Natural killer cell treated with Interleukin-12 subunit alpha and Interleukin-12 subunit beta and Interleukin-15 and Interleukin-18, amount 100 ng/mL, for 72 hours (primary cell): ENCODE measurements around the gene TOP3B. TPM values are rescaled to one million over a fixed set of nuclear protein-coding genes. Genes with fewer than 3 reads are reported as not detected.
A peak's percentile ranks its signal among the peaks of the same experiment; 100 is the strongest.
"Not testable (repeated sequence)": the region's sequence is repeated elsewhere in the genome, so short reads cannot be mapped to it uniquely, and the experiment has no call there.

Experiments used
- ATAC-seq, 2 donors: fragments of 150-1000 bp; cut with Tn5 transposase in 1 of 2; sonication (Bioruptor Pico), chemical (Tn5 transposase) in 1 of 2; 2 replicates each; pipeline ENCODE4 v1.10.0; 2021
- DNase-seq: peaks from one replicate; pipeline ENCODE4 v3.0.0; 2022; ENCODE audit warnings: low spot score
- H3K27ac Mint-ChIP-seq, 2 donors: 1 replicate in 1 of 2; 2 replicates in 1 of 2; pipeline ENCODE4 v1.8.0; 2022; ENCODE audit warnings: mixed read lengths in 2 of 2, mild to moderate bottlenecking in 1 of 2, moderate library complexity in 1 of 2
- H3K27me3 Mint-ChIP-seq, 2 donors: 1 replicate in 1 of 2; 2 replicates in 1 of 2; pipeline ENCODE4 v1.8.0; 2022; ENCODE audit warnings: mixed read lengths in 2 of 2
- H3K36me3 Mint-ChIP-seq: one replicate; pipeline ENCODE4 v1.8.0; 2022; ENCODE audit warnings: mixed read lengths
- H3K4me1 Mint-ChIP-seq, 2 donors: 1 replicate in 1 of 2; 2 replicates in 1 of 2; pipeline ENCODE4 v1.8.0; 2022; ENCODE audit warnings: low read depth in 2 of 2, mixed read lengths in 2 of 2, mild to moderate bottlenecking in 1 of 2
- H3K4me3 Mint-ChIP-seq: one replicate; pipeline ENCODE4 v1.8.0; 2022; ENCODE audit warnings: mixed read lengths
- H3K9me3 Mint-ChIP-seq: 2 replicates; pipeline ENCODE4 v1.8.0; 2022; ENCODE audit warnings: mixed read lengths
- total RNA-seq, 2 donors: library from RNA; stranded (reverse); gene quantifications; one replicate each; pipeline ENCODE4 v1.2.3, GENCODE V29; 2022

TOP3B gene
- total RNA-seq, 2 donors from 2014 or later, result 45.3 to 83.5 TPM

DNA sequence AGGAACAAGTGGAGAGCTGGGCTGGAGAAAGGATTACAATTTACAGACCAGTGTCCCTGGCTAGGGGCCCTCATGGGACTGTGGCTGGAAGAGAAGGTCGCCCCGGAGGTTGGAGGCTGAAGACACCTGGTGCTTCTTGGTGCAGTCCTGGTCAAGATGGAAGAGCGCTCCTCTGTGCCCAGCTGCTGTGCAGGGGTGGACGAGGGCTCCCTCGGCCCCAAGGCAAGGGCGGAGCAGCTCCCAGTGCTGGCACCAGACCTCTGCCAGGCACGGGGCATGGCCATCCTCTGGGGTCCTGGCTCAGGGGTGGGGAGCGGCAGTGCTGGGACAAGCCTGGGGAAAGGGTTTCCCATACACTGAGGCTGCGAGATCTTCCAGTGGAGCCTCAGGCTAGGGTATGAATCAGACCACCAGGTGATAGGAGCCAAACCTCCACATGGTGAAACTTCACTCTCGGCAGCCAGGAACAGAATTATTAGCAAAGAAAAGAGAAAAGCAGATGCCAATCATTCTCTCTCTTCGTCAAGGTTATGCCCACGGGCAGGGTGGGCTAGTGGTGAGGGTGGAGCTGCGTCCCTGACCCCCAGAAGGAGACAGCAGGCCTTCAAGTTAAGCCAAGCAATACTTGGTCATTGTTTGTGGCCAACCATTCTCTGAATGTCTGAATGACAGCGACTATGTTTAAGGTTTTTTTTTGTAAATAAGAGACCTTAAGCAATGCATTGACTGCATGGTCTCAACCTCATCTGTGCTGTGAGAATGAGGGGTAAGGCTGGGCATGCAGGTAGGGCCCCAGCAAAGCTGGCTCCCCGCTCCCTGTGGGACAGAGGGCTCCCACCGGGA, 62.0 kb downstream of the TOP3B start:
- no peaks in the 10 kb centered on the region for H3K27me3 Mint-ChIP-seq
- no peak overlapping the region for H3K4me3 Mint-ChIP-seq
- DNase-seq, result no peak
- H3K4me1 Mint-ChIP-seq, result no peaks in the 10 kb centered on the region
- H3K36me3 Mint-ChIP-seq, result no peaks in the 10 kb centered on the region
- no peak for ATAC-seq
- H3K27ac Mint-ChIP-seq, result no peak overlapping the region
- H3K9me3 Mint-ChIP-seq, result no peaks in the 10 kb centered on the region

DNA sequence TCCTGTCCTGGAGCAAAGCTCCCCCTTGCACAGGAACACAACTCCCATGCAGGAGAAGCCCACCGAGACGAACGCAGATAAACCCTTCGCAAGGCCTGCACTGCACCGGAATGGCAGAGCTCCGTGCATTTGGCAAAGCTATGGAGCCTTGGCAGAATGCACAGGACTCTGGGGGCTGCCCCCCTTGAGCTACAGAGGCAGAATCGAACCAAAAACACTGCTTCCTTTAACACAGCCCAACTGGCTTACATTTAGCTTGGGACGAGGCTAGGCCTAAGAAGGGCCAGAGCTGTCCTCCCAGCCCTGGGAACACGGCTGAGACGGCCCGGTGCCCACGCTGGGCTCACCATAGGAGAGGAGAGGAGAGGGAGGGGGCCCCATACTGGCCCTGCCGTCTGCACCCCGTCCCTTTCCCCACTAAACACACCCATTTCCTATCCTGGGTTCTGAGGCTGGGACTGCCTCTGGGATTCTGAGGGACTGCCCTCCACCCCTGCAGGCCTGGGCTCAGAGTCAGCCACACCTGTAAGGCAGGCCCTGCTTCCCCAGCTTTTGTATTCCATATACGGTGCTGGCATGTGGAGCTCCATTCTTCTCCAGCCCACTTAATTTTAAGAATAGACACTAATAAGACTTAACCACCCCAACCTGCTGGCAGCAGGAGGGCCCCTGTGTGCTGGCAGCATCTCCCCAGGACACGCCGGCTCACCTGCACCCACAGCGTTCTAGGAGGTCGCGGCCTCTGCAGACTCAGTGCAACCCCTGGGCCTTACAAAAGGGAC, 62.9 kb downstream of the TOP3B start:
- H3K27me3 Mint-ChIP-seq, result no peaks in the 10 kb centered on the region
- H3K4me1 Mint-ChIP-seq, result no peaks in the 10 kb centered on the region
- ATAC-seq, result no peak
- H3K36me3 Mint-ChIP-seq, result no peaks in the 10 kb centered on the region
- no peaks in the 10 kb centered on the region for H3K9me3 Mint-ChIP-seq
- H3K27ac Mint-ChIP-seq, result no peak overlapping the region
- H3K4me3 Mint-ChIP-seq, result no peak overlapping the region
- DNase-seq, result no peak

DNA sequence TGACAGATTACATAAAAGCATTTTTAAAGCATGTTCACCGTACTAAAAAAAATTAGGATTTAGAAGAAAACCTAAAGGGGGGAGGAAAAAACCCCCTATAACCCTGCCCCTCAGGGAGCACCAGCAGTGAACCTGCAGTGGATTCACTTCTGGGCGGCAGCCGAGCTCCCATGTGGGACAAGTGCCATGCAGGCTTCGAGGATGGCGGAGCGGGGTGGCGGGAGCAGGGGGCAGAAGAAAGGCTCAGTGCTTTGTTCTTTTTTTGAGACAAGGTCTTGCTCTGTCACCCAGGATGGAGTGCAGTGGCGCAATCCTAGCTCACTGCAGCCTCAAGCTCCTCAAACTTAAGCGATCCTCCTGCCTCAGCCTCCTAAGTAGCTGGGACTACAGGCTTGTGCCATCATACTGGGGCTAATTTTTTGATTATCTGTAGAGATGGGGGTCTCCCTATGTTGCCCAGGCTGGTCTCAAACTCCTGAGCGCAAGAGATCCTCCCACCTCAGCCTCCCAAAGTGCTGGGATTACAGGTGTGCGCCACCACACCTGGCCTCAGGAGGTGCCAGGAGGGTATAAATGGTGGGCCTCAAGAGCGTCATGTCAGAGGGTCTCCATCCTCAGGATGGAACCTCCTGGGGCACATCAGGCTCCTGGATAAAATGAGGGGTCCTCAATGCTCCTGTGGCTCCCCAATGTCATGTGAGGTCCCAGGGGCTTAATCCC, 64.0 kb downstream of the TOP3B start:
- H3K27me3 Mint-ChIP-seq, result no peaks in the 10 kb centered on the region
- H3K27ac Mint-ChIP-seq, result no peak overlapping the region
- H3K4me3 Mint-ChIP-seq, result no peak overlapping the region
- no peaks in the 10 kb centered on the region for H3K9me3 Mint-ChIP-seq
- DNase-seq, result no peak
- H3K36me3 Mint-ChIP-seq, result no peaks in the 10 kb centered on the region
- H3K4me1 Mint-ChIP-seq, result no peaks in the 10 kb centered on the region
- ATAC-seq, result no peak

DNA sequence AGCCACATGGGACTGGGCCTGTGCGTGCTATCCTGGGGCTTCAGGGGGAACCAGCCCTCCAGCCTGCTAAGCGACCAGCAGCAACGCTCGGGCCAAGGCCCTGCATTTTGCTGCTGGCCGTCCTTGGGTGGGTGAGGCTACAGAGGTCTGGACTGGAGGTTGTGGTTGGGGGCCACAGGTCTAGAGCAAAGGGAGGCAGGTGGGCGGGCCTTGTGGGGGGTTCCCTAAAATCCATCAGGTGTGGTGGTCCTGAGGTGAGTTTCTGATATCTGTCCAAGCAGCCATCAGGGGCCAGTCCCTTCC, 64.7 kb downstream of the TOP3B start:
- Mint-ChIP-seq H3K27ac (no peak overlapping the region), H3K4me3 (no peak overlapping the region), H3K36me3 (no peaks in the 10 kb centered on the region), H3K9me3 (no peaks in the 10 kb centered on the region), H3K4me1 (no peaks in the 10 kb centered on the region), H3K27me3 (no peaks in the 10 kb centered on the region)
- no peak for DNase-seq
- no peak for ATAC-seq

DNA sequence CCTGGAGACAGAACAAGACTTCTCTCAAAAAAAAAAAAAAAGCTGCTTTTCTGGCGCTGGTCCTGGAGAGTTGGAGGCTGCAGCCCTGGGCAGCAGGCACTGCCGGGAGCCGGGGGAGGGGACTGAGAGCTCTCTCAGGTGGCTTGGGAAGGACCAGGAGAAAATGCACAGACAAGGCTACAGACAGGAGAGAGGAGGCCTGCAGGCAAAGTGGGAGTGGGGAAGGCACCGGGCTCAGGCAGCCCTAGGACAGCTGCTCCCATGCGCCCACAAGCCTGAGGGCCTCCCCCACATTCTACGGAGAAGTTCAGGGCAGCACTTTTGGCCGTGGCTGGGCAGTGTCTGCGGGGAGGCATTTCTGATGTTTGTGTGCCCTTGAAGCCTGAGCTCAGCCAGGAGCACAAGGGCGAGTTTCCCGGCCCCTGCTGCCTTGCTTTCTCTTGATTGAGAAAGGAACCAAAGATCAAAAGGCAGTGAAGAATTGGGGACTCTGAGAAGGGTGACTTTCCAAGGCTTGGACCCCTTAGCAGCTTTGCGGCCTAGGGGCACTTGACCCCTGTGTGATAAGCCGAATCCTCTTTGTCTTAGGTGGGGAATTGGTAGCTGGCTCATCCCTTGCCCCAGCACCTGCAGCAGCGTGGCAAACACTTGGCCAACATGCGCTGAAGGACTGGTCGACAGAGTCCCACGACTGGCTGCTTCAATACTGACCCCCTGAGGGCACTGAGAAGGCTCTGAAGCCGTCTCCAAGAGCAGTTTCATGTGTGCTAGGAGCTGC, 65.2 kb downstream of the TOP3B start:
- Mint-ChIP-seq H3K4me3 (no peak overlapping the region), H3K9me3 (no peaks in the 10 kb centered on the region), H3K36me3 (no peaks in the 10 kb centered on the region), H3K4me1 (no peaks in the 10 kb centered on the region), H3K27me3 (no peaks in the 10 kb centered on the region), H3K27ac (no peak overlapping the region)
- DNase-seq (no peak), ATAC-seq (no peak)

DNA sequence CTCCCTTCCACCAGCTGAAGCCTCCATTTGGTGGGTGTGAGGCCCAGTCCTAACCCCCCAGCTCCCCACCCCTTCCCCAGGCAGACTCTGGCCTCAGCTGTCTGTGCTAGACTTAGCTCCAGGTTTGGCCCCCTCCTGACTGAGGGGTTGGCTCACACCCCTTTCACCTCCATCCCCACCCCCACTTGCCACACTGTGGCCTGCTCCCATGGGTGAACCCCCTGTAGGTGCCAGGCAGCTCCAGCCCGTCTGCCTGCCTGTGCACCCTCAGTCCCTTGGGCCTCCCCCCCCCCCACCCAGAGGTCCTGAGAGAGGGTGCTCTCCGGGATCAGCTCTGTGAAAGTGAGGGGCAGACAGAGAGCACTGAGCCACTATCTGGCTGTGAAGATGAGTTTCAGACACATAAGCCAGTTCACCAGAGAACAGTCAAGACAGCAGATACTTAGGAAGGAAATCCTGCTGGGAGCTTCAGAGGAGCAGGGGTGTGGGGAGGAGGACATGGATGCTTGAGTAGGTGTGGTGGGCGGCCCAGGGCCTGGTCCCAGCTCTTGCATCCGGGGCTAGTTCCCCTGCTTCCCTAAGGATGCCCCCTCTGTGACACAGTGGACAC, 66.2 kb downstream of the TOP3B start:
- no peak for DNase-seq
- Mint-ChIP-seq H3K36me3 (no peaks in the 10 kb centered on the region), H3K4me1 (no peaks in the 10 kb centered on the region), H3K27me3 (no peaks in the 10 kb centered on the region), H3K27ac (no peak overlapping the region), H3K4me3 (no peak overlapping the region), H3K9me3 (no peaks in the 10 kb centered on the region)
- ATAC-seq, result peak in 1 of 2 donors; percentile 49

DNA sequence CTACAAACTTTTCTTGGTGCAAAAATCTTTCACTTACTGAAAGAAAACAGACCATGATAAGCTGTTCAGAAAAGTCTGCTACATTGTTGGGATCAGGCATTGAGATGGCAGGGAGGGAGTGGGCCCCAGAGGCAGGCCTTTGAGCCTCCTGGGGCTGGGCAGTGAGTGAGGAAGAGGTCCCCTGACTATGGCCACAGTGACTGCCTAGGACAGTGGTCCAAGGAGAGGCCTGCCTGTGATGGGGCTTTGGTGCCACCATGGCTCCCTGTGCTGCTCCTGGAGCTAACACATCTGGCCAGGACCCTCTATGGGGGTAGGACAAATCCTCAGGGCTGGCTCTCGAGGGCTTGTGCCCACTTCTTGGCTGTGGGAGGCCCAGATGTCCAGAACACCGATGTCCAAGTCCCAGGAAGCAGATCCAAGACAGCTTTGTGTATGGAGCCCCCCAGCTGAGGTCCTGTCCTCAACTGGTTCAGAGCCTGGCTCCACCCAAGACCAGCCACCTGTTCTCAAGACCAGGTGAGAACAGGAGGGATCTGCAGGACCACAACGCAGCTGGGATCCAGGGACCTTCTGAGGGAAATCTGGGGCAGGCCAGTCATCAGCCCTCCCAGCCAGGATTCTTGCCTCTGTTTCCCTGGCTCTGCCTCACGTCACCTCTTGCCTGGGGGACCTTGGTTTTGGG, 66.8 kb downstream of the TOP3B start:
- ATAC-seq, result peak in 1 of 2 donors; percentile 6
- no peaks in the 10 kb centered on the region for H3K27me3 Mint-ChIP-seq
- no peaks in the 10 kb centered on the region for H3K36me3 Mint-ChIP-seq
- H3K27ac Mint-ChIP-seq, result no peak overlapping the region
- no peak for DNase-seq
- H3K9me3 Mint-ChIP-seq, result no peaks in the 10 kb centered on the region
- H3K4me3 Mint-ChIP-seq, result no peak overlapping the region
- H3K4me1 Mint-ChIP-seq, result no peaks in the 10 kb centered on the region

DNA sequence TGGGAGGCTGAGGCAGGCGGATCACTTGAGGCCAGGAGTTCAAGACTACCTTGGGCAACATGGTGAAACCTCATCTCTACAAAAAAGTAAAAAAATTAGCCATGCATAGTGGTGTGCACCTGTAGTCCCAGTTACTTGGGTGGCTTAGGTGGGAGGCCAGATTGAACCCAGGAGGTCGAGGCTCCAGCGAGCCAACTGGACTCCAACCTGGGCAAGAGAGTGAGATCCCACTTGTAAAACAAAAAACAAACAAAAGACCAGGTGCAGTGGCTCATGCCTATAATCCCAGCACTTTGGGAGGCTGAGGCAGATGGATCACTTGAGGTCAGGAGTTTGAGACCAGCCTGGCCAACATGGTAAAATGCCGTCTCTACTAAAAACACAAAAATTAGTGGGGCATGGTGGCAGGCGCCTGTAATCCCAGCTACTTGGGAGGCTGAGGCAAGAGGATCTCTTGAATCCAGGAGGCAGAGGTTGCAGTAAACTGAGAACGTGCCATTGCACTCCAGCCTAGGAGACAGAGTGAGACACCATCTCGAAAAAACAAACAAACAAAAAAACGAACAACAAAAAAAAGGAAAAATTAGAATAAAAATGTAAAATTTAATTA, 68.4 kb downstream of the TOP3B start:
- not testable (repeated sequence) for H3K27ac Mint-ChIP-seq, H3K9me3 Mint-ChIP-seq, H3K36me3 Mint-ChIP-seq, H3K27me3 Mint-ChIP-seq, DNase-seq, H3K4me3 Mint-ChIP-seq, ATAC-seq, H3K4me1 Mint-ChIP-seq

DNA sequence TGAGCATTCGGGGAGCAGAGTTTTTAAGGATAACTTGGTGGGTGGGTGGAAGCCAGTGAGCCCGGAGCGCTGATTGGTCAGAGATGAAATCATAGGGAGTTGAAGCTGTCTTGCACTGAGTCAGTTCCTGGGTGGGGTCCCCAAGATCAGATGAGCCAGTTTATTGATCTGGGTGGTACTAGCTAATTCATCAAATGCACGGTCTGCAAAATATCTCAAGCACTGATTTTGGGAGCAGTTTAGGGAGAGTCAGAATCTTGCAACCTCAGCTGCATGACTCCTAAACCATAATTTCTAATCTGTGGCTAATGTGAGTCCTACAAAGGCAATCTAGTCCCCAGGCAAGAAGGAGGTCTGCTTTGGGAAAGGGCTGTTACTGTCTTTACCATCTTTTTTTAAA, 72.2 kb downstream of the TOP3B start:
- not testable (repeated sequence) for H3K27me3 Mint-ChIP-seq, ATAC-seq

DNA sequence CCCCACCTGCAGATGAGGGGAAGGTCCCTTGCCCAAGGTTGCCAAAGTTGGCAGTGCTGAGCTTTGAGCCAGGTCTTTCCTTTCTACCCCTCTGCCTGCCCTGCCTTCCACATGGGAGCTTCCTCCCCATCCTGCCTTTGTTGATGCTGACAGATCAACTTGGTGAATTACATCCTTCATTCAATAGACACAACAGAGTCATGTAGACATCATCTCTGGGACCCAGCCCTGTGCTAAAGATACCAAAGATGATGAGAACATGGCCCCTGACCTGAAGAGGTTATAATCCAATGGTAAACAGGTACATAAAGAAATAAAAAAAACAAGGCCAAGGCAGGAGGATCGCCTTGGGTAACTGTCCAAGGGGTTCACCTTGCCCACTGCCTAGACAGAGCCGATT, 72.7 kb downstream of the TOP3B start:
- Mint-ChIP-seq H3K27ac (peak overlapping the region in 1 of 2 donors; percentile 7), H3K27me3 (no peaks in the 10 kb centered on the region), H3K4me1 (no peaks in the 10 kb centered on the region), H3K9me3 (no peaks in the 10 kb centered on the region), H3K4me3 (no peak overlapping the region), H3K36me3 (no peaks in the 10 kb centered on the region)
- ATAC-seq (no peak), DNase-seq (no peak)

More for the DNA sequence above, 72.2 kb downstream of the TOP3B start:
- DNase-seq, H3K9me3 Mint-ChIP-seq, H3K36me3 Mint-ChIP-seq, H3K27ac Mint-ChIP-seq, H3K4me3 Mint-ChIP-seq, H3K4me1 Mint-ChIP-seq: not testable (repeated sequence)

DNA sequence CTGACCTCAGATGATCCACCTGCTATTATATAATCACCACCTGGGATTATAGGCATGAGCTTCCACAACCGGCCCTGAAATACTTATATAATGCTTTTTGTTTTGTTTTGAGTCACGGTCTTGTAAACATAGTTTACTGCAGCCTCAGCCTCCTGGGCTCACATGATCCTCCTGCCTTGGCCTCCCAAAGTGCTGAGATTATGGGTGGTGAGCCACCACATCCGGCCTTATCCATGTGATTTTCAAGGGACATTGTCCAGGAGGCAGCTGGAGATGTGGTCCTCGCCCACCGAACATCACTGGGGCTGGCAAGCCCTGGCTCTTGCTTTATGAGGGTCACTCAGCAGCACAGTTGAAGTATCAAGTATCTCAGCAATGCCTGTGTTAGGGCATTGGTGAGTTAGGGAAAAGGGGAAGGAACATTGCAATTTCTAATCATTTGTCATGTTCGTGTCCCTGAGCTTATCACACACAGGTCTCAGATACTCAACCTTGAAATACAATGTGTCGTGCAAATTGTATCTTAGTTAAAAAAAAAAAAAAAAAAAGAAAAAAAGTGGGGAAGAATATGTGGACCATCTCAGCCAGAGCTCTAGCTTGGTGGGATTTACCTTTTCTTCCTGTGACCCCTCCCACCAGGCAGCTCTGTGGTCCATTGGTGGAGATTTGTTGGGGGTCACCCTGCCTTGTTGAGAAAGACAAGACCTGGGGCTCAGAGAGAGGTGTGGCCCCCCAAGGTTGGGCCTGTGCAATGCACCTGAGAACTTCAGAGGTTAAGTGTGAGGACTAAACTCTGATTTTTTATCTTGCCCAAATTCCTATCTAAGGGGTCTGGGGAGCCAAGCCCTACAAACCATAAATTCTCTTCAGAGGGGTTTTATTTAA, 74.7 kb downstream of the TOP3B start:
- no peak for DNase-seq
- H3K27ac Mint-ChIP-seq, result no peak overlapping the region
- H3K4me3 Mint-ChIP-seq, result no peak overlapping the region
- no peaks in the 10 kb centered on the region for H3K9me3 Mint-ChIP-seq
- H3K4me1 Mint-ChIP-seq, result no peaks in the 10 kb centered on the region
- H3K36me3 Mint-ChIP-seq, result no peaks in the 10 kb centered on the region
- H3K27me3 Mint-ChIP-seq, result no peaks in the 10 kb centered on the region
- ATAC-seq, result no peak
